ENCODE results near the gene SRSF3. TPM values are rescaled to one million over a fixed set of nuclear protein-coding genes. Genes with fewer than 3 reads are reported as not detected.

The SRSF3 gene
- total RNA-seq, 4 donors from 2014 or later: 101 to 156 (median 142) TPM

DNA sequence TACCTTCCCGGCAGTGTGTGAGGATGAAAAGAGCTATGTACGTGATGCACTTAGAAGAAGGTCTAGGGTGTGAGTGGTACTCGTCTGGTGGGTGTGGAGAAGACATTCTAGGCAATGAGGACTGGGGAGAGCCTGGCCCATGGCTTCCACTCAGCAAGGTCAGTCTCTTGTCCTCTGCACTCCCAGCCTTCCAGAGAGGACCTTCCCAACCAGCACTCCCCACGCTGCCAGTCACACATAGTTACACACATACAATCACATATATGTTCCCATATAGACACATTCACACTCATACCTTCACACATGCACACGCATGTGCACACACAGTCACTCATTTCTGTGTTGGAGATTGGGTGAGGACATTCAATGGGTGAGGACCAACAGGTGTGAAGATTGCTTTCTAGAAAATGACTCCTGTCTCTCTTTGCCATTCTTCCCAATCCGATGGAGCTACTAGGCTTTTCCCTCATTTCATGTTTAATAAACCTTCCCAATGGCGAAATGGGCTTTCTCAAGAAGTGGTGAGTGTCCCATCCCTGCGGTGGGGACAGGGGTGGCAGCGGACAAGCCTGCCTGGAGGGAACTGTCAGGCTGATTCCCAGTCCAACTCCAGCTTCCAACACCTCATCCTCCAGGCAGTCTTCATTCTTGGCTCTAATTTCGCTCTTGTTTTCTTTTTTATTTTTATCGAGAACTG, 30.4 kb downstream of the SRSF3 start:
- H3K27me3 ChIP-seq: no peaks in the 10 kb centered on the region
- no peaks in the 10 kb centered on the region for H3K9me3 ChIP-seq
- DNase-seq: peak in 2 of 3 donors; percentile 25 to 43
- H3K4me3 ChIP-seq: no peak overlapping the region
- H3K4me1 ChIP-seq: peaks cover 0 to 51% (median 13%) of the 10 kb centered on the region in 4 donors
- no peaks in the 10 kb centered on the region for H3K36me3 ChIP-seq
- TF ChIP-seq CTCF (IDR thresholded peaks at IDR 0.05): no peak
- no peak for TF ChIP-seq POLR2A (IDR thresholded peaks at IDR 0.05)
- peak overlapping the region in 3 of 4 donors; percentile 30 to 88 (median 75) for H3K27ac ChIP-seq

DNA sequence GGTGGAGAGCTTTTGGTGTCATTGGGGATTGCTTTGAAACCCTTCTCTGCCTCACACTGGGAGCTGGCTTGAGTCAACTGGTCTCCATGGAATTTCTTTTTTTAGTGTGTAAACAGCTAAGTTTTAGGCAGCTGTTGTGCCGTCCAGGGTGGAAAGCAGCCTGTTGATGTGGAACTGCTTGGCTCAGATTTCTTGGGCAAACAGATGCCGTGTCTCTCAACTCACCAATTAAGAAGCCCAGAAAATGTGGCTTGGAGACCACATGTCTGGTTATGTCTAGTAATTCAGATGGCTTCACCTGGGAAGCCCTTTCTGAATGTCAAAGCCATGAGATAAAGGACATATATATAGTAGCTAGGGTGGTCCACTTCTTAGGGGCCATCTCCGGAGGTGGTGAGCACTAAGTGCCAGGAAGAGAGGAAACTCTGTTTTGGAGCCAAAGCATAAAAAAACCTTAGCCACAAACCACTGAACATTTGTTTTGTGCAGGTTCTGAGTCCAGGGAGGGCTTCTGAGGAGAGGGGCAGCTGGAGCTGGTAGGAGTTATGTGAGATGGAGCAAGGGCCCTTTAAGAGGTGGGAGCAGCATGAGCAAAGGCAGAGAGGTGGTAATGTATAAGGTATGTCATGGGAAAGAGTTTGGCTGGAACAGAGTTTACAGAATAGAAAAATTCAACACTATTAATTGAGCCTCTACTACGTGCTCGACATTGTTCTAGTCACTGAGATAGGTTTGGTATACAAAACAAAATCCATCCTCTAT, 31.2 kb downstream of the SRSF3 start:
- H3K4me1 ChIP-seq: peaks cover 0 to 51% (median 13%) of the 10 kb centered on the region in 4 donors
- no peaks in the 10 kb centered on the region for H3K36me3 ChIP-seq
- TF ChIP-seq CTCF (IDR thresholded peaks at IDR 0.05) (no peak), POLR2A (IDR thresholded peaks at IDR 0.05) (no peak)
- H3K9me3 ChIP-seq: no peaks in the 10 kb centered on the region
- H3K27ac ChIP-seq: peak overlapping the region in 2 of 4 donors; percentile 8 to 17
- H3K27me3 ChIP-seq: no peaks in the 10 kb centered on the region
- DNase-seq: peak in 2 of 3 donors; percentile 25 to 47
- no peak overlapping the region for H3K4me3 ChIP-seq

GRCh38 chr6:36626636-36627035, 32.5 kb downstream of the SRSF3 start:
- Histone ChIP-seq H3K9me3 (no peaks in the 10 kb centered on the region), H3K27me3 (no peaks in the 10 kb centered on the region), H3K36me3 (no peaks in the 10 kb centered on the region), H3K27ac (peak overlapping the region in 1 of 4 donors; percentile 90), H3K4me1 (peaks cover 0 to 51% (median 11%) of the 10 kb centered on the region in 4 donors), H3K4me3 (no peak overlapping the region)
- TF ChIP-seq POLR2A (IDR thresholded peaks at IDR 0.05) (no peak), CTCF (IDR thresholded peaks at IDR 0.05) (no peak)
- peak in 2 of 3 donors; percentile 20 to 34 for DNase-seq

DNA sequence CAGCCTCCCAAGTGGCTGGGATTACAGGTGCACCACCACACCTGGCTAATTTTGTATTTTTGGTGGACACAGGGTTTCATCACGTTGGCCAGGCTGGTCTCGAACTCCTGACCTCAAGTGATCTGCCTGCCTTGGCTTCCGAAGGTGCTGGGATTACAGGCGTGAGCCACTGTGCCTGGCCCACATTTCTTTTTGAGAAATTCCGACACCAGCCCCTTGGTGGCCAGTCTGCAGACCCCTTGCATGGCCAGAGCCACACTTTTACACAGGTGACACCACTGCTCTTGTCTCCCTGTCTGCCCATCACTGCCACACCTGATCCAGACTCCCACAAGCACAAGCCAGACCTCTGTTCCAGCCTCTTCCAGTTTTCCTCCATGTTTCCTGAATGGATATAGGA, 33.0 kb downstream of the SRSF3 start:
- no peak overlapping the region for H3K4me3 ChIP-seq
- H3K4me1 ChIP-seq: peaks cover 0 to 48% (median 9%) of the 10 kb centered on the region in 4 donors
- no peaks in the 10 kb centered on the region for H3K27me3 ChIP-seq
- H3K27ac ChIP-seq: peak overlapping the region in 3 of 4 donors; percentile 67 to 90 (median 84)
- no peak for TF ChIP-seq POLR2A (IDR thresholded peaks at IDR 0.05)
- no peak for TF ChIP-seq CTCF (IDR thresholded peaks at IDR 0.05)
- no peaks in the 10 kb centered on the region for H3K36me3 ChIP-seq
- no peaks in the 10 kb centered on the region for H3K9me3 ChIP-seq
- DNase-seq: peak in 2 of 3 donors; percentile 34 to 35

GRCh38 chr6:36627801-36628246, 33.7 kb downstream of the SRSF3 start:
- peak overlapping the region; percentile 46 to 90 (median 76) for H3K27ac ChIP-seq
- no peak overlapping the region for H3K4me3 ChIP-seq
- no peaks in the 10 kb centered on the region for H3K27me3 ChIP-seq
- H3K9me3 ChIP-seq: no peaks in the 10 kb centered on the region
- DNase-seq: peak in 2 of 3 donors; percentile 79 to 83
- no peak for TF ChIP-seq CTCF (IDR thresholded peaks at IDR 0.05)
- no peak for TF ChIP-seq POLR2A (IDR thresholded peaks at IDR 0.05)
- H3K36me3 ChIP-seq: no peaks in the 10 kb centered on the region
- H3K4me1 ChIP-seq: peaks cover 0 to 41% (median 8%) of the 10 kb centered on the region in 4 donors
